GM12878 (cell line): ENCODE data around the gene ADAMTS2.

ENCODE experiments used
- CTCF ChIP-seq, 3 experiments: IDR thresholded peaks in 2 of 3; conservative IDR thresholded peaks in 1 of 3; 2 replicates each; pipeline ENCODE4 v1.5.1; 2011; ENCODE audit warnings: low read depth in 3 of 3, low read length in 3 of 3, mild to moderate bottlenecking in 3 of 3, control low read depth in 2 of 3, moderate library complexity in 2 of 3, inconsistent platforms in 1 of 3, mixed read lengths in 1 of 3; ENCODE audit not compliant: control insufficient read depth in 2 of 3, insufficient read depth in 1 of 3; ENCODE audit errors: extremely low read depth in 1 of 3
- KDM1A ChIP-seq: fragments of 200-600 bp; sonication (generic); IDR thresholded peaks from 2 replicates; pipeline ENCODE4 v1.6.1; 2016; ENCODE audit warnings: borderline replicate concordance
- MTA2 ChIP-seq: fragments of 450-650 bp; IDR thresholded peaks from 2 replicates; pipeline ENCODE4 v1.6.1; 2016; ENCODE audit warnings: low read depth, mild to moderate bottlenecking, moderate library complexity

GRCh38 chr5:179134511-179134910, 210.8 kb downstream of the ADAMTS2 start:
- TF ChIP-seq MTA2 (no peak), KDM1A (no peak), CTCF (IDR thresholded peaks at IDR 0.05 in 2 of 3, conservative IDR thresholded peaks at IDR 0.05 in 1 of 3; ENCODE audit: control insufficient read depth in 2 of 3, extremely low read depth in 1 of 3, insufficient read depth in 1 of 3, low read depth in 3 of 3, low read length in 3 of 3) (no peak)
